NCI-H526 treated with DMSO at 0.1 percent for 48 hours (cell line): Measurements from ENCODE around the gene NEDD4L.

Experiments used
- DNase-seq: peaks from one replicate; lab custom pipeline; 2025; lab: John Stamatoyannopoulos, UW

NEDD4L gene

DNA sequence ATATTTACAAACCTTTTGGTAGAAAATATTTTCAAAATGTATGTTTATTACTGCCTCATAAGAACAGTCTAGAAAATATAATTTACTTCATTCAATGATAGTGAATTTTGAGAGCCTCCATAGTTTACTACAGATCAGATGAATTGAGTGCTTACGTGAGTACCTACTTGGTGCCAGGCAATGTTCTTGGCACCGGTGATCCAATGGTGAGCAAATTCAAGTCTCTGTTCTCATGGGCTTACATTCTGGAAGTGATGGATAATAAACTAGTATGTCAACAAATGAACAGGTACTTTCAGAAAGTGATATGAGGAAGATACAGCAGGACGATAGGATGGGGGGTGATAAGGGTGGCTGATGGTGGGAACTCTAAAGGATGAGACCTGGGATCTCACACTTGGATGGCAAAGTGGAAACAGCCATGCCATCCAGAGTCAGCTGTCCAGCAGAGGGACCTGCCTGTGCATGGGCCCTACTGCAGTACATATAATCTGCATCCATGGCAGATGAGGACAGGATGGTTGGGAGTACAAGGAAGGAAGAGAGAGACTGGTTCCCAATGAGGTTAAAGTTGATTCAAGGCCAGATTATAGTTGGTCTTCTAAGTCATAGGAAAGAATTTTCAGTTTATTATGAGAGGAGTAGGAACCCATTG, 277.0 kb downstream of the NEDD4L start:
- no peak for DNase-seq

DNA sequence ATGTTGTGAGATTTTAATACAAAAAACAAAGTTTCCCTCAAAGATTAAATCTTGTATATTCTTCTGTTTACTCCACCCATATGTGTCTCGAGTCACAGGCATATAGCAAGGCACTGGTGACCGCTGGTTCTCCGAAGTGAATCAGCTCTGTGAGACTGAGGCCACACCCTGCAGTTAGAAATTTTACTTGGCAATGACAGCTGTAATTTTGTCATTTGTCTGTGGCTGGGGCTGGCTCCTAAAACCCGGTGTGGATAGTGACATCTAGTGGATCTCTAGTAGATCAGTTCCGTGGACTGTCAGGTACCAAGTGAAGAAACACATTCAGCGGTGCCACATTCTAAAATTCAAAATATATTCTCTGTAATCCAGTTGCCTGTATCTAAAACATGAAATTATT, 278.0 kb downstream of the NEDD4L start:
- DNase-seq = peak; percentile 67

- no peak for DNase-seq
These were observed 278.4 kb downstream of the NEDD4L start for GRCh38 chr18:58322464-58322863.

GRCh38 chr18:58323866-58324762, 280.1 kb downstream of the NEDD4L start:
- DNase-seq = peak; percentile 89

DNA sequence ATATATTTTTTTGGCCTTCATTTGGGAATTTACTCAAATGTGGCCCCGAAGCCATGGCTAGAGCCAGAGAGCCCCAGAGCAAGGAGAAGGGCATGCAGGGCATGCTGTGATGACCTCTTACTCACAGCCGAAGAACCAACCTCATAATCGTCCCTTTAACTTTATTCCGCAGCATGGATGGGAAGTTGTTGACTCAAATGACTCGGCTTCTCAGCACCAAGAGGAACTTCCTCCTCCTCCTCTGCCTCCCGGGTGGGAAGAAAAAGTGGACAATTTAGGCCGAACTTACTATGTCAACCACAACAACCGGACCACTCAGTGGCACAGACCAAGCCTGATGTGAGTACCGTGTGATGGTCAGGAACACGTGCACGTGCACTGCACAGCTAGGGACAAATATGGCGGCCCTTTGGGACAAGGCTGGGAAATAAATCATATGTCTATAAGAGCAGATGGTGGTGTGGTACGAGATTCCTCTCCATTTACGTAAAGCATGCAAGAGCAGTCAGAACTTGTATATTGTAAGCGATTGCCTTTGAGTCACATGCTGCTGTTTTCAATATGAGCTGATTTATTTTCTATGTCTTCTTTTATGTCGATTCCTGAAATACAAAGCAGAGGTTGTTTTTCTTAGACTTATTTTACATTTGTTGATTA, 280.9 kb downstream of the NEDD4L start:
- no peak for DNase-seq

DNA sequence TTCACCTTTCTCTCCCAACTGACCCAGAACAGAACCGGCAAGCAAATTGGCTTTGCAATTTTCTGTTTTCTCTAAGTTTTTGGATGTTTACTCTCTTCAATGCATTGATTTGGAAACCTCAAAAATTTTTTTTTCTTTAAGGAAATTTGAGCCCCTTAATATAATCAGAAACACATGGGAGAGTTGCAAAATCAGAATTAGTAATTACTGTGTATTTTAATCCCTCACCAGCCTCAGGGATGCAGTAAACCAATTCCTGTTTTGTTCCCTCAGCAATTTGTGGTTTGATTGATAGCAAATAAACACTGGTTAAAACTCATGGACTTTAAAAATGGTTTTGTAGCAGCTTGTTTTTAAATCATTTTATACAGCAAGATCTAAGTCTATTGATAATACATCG, 281.5 kb downstream of the NEDD4L start:
- no peak for DNase-seq

DNA sequence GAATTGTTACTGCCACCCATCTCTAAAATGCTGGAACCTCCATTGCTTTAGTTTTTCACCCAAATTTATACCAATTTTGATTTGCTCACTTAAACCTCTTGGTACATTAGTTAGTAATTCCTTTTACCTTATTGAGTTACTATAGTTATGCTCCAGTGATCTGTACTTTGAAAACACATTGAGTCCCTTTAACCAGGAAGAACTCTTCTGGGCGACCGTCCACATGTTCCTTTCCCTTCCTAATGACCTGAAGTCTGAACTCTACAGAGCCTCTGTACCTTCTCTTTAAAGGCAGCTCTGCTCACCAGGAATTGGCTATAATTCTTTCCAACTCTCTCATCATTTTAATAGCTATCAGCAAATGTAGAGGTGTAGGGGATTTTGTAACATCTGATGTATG, 290.0 kb downstream of the NEDD4L start:
- DNase-seq = no peak

GRCh38 chr18:58335223-58335622, 291.2 kb downstream of the NEDD4L start:
- DNase-seq = no peak

DNA sequence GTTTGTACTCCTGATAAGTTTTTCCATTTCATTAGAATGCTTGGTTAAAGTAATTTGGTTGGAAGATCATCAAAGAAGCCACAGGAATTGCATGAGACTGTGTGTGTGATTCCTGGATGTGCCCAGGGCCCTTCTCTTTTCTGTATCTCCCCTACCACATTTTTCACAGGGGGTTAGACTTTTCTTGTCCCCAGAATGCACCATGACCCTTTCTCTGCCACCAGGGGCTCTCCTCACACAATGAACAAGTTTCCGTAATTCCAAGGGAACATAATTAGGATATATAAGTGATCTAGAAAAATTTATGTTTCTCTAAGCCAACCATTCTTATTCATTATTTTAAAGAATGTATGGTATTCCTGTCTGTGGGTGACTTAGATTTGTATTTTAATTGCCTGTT, 291.8 kb downstream of the NEDD4L start:
- DNase-seq = no peak

DNA sequence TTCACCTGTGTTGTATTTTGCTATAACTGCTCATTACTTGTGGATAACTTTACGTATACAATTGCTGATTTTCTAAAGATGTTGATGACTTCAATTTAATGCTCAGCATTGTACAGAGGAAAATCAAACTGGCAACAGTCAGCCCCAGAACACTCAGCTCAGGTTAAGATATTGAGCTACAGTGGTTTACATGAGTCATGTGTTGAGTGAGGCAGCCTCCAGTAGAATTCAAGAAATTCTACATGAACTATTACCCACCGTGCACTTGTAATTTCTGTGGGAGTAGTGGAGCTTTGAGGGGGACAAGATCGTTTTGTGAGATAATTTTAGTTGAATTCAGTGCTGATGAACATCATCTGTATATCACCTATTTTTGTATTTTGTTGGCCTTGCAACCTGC, 292.6 kb downstream of the NEDD4L start:
- no peak for DNase-seq

GRCh38 chr18:58337285-58337684, 293.3 kb downstream of the NEDD4L start:
- DNase-seq = no peak

DNA sequence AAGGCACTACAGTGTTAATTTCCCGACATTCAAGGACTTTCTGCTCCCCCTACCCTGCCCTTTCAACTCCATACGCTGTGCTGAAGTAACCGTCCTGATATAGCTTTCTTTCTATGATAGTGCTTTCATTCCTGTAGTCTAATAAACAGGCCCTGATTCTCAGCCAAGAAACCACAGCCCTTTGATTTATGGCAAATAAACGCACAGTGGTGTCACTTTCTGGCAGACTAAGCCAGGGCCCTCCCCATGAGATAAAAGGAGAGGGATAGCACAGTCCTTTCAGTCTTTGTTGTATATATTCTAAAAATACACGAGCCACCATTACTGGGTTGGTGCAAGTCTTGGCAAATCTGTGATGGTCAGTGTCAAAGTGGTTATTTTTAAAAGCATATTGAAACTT, 293.7 kb downstream of the NEDD4L start:
- DNase-seq = no peak

GRCh38 chr18:58338141-58338540, 294.1 kb downstream of the NEDD4L start:
- no peak for DNase-seq

DNA sequence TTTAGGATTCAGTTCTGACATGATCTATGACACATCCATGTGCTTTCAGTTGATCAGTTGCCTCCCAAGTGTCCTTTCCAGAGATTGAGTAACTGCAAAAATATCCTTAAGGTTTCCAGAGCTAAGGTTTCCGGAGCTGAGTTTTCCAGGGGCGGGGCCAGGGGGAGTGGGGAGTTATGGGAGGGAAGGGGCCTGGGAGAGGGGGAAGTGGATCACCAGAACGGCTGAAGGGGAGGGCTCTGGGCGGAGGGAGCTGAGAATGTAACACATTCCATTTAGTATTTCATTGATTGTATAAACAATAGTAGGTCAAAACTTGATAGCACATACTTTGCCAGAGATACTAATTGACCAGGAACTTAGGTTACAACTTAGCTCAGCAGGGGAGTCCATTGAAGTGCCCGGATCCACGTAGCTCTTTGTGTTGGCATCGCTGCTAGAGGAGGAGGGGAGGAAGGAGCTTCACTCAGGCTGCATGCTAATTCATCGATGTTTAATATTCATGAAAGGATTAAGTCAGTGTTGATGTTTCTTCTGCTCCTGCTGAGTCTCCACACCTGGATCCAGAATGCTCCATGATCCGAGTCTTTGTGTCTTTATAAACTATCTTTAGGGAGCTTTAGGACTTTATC, 295.1 kb downstream of the NEDD4L start:
- no peak for DNase-seq

DNA sequence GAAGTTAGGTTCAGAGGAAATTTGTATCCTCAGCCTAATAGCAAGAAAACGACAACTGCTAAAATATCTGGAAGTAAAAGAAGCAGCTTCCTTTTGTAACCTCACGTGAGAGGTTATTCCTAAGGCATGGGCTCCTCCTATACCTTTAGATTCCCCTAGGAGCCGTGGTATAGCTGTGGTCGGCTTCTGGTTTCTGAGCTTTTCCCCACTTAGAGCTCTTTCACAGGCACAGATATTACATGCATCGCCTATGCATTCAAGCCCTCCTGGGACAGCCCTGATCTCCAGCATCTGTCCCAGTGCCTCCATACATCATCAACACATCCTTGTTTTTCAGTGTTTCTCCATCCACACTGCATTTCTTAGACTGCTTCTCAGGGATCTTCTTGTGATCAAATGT, 295.9 kb downstream of the NEDD4L start:
- DNase-seq = no peak

- DNase-seq = no peak
These were observed 297.9 kb downstream of the NEDD4L start for GRCh38 chr18:58341916-58342315.

DNA sequence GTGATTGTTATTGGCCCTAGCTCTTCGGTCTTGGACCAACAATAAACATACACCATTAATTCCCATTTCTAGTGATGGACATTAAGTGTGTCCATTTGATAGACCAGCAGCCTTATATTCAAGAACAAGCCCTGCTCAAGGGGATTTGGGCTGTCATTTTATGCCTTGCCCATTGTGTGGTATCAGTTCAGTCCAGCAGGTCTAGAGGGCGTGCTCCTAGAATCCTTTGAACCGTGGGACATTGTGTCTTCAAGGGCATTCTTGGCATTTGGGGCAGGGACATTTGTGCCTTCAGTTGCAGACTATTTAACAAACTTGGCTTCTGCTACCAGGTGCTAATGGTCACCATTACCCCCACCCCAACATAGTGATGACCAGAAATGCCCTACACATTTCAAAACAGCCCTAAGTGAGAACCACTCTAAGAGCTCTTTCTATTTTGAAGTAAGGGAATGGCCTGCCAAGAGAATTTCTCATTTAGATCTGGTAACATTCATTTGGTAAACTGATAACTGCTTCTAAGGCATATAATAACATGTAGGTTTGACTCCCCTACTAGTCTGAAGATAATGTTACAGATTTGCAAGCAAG, 300.1 kb downstream of the NEDD4L start:
- no peak for DNase-seq

DNA sequence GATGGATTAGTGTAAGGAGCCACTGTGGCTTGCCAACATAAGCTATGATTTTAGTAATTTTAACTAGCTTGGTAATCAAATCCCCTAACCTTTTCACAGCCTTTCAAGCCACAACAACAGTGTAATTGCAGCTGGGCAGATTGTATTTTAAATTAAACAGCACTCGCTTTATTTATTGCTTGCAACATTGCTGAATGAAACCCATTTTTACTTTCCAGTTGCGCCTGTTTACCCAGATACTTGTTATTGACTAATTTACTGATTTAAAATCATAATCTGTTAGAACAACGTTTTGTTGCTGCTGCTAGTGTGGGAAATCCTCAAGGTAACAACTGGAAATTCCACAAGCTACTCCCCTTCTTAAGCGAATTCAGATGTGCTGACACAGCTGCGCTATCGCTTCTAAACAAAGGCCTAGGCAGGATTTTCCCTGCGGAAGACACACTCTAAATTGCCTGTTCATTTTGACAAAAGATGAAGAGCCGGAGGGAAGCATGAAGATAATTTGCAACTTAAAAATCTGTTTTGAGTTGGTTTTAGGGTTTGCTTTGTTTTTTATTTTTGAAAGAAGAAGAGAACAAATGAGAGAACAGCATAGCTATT, 300.9 kb downstream of the NEDD4L start:
- no peak for DNase-seq

DNA sequence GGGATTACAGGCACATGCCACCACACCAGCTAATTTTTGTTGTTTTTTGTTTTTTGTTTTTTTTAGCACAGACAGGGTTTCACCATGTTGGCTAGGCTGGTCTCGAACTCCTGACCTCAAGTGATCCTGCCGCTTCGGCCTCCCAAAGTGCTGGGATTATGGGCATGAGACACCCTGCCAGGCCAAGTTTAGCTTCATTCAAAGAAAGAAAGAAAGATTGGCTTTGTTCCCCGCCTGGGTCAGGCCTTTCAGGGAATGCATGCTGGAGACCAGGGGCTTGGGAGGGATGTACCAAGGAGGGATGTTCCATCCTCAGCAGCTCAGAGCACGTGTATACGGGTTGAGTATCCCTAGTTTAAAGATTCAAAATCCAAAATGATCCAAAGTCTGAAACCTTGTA, 301.8 kb downstream of the NEDD4L start:
- no peak for DNase-seq

DNA sequence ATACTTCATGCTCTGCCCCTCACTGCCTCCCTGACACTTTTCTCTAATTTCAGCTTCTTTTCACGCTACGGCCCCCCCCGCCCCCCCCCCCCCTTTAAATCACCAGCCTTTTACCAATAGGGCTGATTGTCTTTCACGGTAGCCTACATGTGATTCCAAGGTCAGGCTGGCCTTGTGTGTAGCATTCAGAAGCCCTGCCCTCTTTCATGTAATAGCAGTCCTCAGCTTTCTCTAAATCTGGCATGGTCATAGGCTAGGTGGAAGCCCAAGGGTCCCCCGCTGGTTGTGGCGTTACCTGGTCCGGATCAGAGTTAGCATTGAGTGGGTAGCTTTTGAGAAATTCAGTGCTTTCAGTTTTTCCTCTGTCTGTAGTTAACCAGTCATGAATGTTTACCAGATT, 303.1 kb downstream of the NEDD4L start:
- no peak for DNase-seq

- no peak for DNase-seq
These were observed 304.5 kb downstream of the NEDD4L start for GRCh38 chr18:58348517-58348916.

- DNase-seq = no peak
These were observed 304.9 kb downstream of the NEDD4L start for GRCh38 chr18:58348951-58349350.
